HL-60 (cell line): ENCODE results near the gene CAMTA1.
A peak's percentile ranks its signal among the peaks of the same experiment; 100 is the strongest.

Source experiments
- DNase-seq, 2 experiments: peaks; one replicate each; pipeline ENCODE4 v3.0.0-alpha.2; 2010 to 2020; ENCODE audit warnings: low read depth in 1 of 2, low spot score in 1 of 2
- H3K27ac ChIP-seq: fragments of 250-450 bp; sonication (Bioruptor Pico); replicated peaks from 2 replicates; pipeline ENCODE4 v1.5.1; 2020; ENCODE audit warnings: mild to moderate bottlenecking, moderate library complexity
- H3K27me3 ChIP-seq: fragments of 250-450 bp; sonication (Bioruptor Pico); 2 replicates; pipeline ENCODE4 v1.5.1; 2021; ENCODE audit warnings: mild to moderate bottlenecking, moderate library complexity; ENCODE audit not compliant: insufficient read depth, poor library complexity, severe bottlenecking
- H3K4me3 ChIP-seq: replicated peaks from 2 replicates; pipeline ENCODE4 v1.5.1; 2011; ENCODE audit warnings: mild to moderate bottlenecking, control low read depth, low read length; ENCODE audit not compliant: insufficient read depth
- GABPA ChIP-seq: IDR thresholded peaks from 2 replicates; pipeline ENCODE4 v1.6.1; 2012; ENCODE audit warnings: low read depth
- POLR2AphosphoS5 ChIP-seq: IDR thresholded peaks from 2 replicates; pipeline ENCODE4 v1.6.1; 2012; ENCODE audit warnings: low read depth
- SPI1 ChIP-seq: IDR thresholded peaks from 2 replicates; pipeline ENCODE4 v1.6.1; 2012; ENCODE audit warnings: low read depth, mild to moderate bottlenecking, borderline replicate concordance
- TF ChIP-seq, protein P1 (sequence below): IDR thresholded peaks from one replicate; pipeline ENCODE4 v1.5.1; 2011; ENCODE audit warnings: low read length, control low read depth, inconsistent platforms; ENCODE audit not compliant: insufficient read depth
- TF ChIP-seq, protein P2 (sequence below): IDR thresholded peaks from 2 replicates; pipeline ENCODE4 v1.6.1; 2012; ENCODE audit warnings: low read depth; ENCODE audit not compliant: insufficient replicate concordance

Gene CAMTA1

DNA sequence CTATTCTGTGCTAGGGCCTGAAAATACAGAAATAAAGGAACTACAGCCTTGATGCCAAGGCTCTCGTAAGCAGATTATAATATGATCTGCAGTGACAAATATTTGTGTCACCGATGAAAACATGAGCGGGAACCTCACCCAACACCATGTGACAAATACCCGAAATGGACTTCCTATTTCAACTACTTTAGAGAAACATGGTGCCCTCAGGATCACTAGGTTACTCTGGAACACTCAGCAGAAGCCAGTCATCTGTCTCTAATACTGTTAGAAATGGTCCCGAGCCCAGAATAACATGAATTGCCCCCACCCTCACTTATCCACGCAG lies 985.4 kb downstream of the CAMTA1 start:
- Histone ChIP-seq H3K27me3 (no peaks in the 10 kb centered on the region), H3K4me3 (peak overlapping the region; percentile 73), H3K27ac (peak overlapping the region; percentile 86)
- TF ChIP-seq SPI1 (peak; percentile 61), POLR2AphosphoS5 (no peak)
- TF ChIP-seq, protein P1, sequence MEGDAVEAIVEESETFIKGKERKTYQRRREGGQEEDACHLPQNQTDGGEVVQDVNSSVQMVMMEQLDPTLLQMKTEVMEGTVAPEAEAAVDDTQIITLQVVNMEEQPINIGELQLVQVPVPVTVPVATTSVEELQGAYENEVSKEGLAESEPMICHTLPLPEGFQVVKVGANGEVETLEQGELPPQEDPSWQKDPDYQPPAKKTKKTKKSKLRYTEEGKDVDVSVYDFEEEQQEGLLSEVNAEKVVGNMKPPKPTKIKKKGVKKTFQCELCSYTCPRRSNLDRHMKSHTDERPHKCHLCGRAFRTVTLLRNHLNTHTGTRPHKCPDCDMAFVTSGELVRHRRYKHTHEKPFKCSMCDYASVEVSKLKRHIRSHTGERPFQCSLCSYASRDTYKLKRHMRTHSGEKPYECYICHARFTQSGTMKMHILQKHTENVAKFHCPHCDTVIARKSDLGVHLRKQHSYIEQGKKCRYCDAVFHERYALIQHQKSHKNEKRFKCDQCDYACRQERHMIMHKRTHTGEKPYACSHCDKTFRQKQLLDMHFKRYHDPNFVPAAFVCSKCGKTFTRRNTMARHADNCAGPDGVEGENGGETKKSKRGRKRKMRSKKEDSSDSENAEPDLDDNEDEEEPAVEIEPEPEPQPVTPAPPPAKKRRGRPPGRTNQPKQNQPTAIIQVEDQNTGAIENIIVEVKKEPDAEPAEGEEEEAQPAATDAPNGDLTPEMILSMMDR, result no peak
- DNase-seq, result peak; percentile 24 to 62

DNA sequence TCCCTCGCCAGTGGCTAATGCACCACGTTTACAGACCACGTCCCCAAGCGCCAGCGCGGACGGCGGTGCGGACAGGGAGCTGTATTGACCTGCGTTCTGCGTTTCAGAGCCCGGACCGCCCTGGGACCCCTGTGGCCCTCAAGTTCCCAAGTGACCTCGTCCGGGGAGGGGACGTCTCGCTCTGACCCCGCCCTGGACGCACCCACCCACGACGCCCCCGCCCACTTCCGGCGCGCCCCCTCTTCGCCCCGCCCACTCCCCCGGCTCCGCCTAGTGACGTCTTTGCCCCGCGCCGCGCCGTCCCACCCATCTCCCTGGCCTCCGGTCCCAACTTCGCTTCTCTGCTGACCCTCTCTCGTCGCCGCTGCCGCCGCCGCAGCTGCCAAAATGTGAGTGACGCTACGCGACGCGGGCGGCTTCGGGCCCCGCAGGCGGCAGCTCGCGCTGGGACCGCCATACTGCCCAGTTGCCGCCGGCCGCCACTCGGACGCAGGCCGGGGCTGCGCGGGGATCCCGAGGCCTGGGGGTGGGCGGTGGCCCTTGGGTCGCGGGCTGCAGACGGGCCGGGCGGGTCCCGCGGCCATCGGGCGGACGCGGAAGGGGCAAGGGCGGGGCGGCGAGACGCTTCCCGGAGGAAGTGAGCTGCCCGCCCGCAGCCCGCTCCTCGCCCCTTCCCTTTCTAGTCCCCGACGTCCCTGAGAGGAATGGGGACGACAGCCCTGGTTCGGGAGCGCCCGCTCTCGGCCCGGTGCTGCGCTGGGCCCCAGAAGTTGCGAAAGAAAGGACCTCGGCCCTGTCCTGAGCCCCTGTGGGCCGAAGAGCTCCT lies 986.0 kb downstream of the CAMTA1 start, which contains the start of gene VAMP3:
Gene VAMP3 (plus strand): TSS at position 300 of the 826 bp plus-strand sequence. CDS start 88 bp downstream, at position 388.
- TF ChIP-seq, protein P1, result no peak
- peak; percentile 65 for TF ChIP-seq POLR2AphosphoS5
- peak; percentile 49 for TF ChIP-seq SPI1
- TF ChIP-seq GABPA, result no peak
- no peaks in the 10 kb centered on the region for H3K27me3 ChIP-seq
- peak within 1 kb of the TSS; percentile 86 for H3K27ac ChIP-seq
- H3K4me3 ChIP-seq, result peak within 1 kb of the TSS; percentile 73
- peak; percentile 80 to 82 for DNase-seq

DNA sequence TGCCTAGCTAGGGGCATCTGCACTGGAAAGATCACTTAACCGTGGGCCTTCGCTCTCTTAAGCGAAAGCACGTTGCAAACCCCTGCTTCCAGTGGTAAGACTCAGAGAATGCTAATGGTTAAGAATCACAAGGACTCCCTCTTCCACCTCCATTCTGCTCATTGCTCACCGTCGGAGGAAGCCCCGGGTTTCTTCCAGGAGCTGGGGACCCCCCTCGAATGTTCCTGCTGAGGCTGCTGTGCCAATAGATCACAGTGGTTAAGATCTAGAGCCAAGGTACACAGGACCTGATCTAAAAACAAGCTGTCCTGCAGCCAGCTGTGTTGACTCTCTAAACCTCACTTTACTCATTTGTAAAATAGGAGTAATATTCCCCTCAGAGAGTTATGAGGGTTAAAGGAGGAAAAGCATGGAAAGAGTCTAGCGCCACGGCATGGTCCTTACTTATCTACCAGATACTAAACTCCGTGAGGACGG lies 986.6 kb downstream of the CAMTA1 start:
- no peak for TF ChIP-seq POLR2AphosphoS5
- TF ChIP-seq, protein P2, sequence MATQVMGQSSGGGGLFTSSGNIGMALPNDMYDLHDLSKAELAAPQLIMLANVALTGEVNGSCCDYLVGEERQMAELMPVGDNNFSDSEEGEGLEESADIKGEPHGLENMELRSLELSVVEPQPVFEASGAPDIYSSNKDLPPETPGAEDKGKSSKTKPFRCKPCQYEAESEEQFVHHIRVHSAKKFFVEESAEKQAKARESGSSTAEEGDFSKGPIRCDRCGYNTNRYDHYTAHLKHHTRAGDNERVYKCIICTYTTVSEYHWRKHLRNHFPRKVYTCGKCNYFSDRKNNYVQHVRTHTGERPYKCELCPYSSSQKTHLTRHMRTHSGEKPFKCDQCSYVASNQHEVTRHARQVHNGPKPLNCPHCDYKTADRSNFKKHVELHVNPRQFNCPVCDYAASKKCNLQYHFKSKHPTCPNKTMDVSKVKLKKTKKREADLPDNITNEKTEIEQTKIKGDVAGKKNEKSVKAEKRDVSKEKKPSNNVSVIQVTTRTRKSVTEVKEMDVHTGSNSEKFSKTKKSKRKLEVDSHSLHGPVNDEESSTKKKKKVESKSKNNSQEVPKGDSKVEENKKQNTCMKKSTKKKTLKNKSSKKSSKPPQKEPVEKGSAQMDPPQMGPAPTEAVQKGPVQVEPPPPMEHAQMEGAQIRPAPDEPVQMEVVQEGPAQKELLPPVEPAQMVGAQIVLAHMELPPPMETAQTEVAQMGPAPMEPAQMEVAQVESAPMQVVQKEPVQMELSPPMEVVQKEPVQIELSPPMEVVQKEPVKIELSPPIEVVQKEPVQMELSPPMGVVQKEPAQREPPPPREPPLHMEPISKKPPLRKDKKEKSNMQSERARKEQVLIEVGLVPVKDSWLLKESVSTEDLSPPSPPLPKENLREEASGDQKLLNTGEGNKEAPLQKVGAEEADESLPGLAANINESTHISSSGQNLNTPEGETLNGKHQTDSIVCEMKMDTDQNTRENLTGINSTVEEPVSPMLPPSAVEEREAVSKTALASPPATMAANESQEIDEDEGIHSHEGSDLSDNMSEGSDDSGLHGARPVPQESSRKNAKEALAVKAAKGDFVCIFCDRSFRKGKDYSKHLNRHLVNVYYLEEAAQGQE, result no peak
- TF ChIP-seq SPI1, result no peak
- TF ChIP-seq GABPA, result no peak
- TF ChIP-seq, protein P1, result no peak
- no peak for DNase-seq
- H3K27me3 ChIP-seq, result no peaks in the 10 kb centered on the region
- H3K4me3 ChIP-seq, result peak overlapping the region; percentile 73
- peak overlapping the region; percentile 86 for H3K27ac ChIP-seq

DNA sequence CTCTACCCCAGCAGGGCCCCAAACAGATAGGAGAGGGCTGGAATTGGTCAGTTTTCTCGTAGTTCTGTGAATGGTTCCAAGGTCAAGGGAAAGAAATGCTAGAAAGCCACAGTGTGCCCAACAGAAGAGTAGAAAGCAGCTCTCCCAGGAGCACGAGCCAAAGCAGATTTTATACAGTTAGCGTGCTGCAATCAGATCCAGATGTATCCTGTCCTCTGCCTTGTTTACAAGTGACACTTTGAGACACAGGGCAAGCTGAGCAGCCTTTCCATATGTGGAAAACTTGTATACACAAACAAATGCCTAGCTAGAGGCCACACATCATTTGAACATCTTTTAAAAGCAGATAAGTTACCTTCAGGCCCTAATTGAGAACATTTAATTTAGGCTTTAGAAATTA lies 992.3 kb downstream of the CAMTA1 start:
- TF ChIP-seq GABPA, result no peak
- no peak overlapping the region for H3K27ac ChIP-seq

DNA sequence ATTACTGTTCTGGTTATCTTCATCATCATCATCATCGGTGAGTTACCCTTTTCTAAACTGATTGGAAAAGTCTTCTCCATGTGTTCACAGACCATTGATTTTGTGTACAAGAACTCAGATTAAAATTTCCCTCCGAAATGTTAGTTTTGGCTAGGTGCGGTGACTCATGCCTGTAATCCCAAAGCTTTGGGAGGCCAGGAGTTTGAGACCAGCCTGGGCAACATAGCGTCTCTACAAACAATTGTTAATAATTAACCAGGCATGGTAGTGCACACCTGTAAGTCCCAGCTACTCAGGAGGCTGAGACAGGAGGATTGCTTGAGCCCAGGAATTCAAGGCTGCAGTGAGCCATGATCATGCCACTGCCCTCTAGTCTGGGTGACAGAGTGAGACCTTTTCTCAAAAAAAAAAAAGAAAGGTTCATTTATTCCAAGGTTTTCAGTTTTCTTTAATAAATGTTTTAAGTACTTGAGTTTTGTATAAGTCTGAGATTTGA lies 992.9 kb downstream of the CAMTA1 start:
- DNase-seq, result no peak
- no peak overlapping the region for H3K4me3 ChIP-seq
- TF ChIP-seq, protein P1, result no peak
- TF ChIP-seq GABPA (no peak), POLR2AphosphoS5 (no peak), SPI1 (no peak)
- TF ChIP-seq, protein P2, result no peak
- H3K27me3 ChIP-seq, result no peaks in the 10 kb centered on the region
- no peak overlapping the region for H3K27ac ChIP-seq

More for the DNA sequence above, 992.3 kb downstream of the CAMTA1 start:
- DNase-seq, result no peak
- H3K4me3 ChIP-seq, result no peak overlapping the region
- H3K27me3 ChIP-seq, result no peaks in the 10 kb centered on the region
